Stimulated activated CD8-positive, alpha-beta memory T cell treated with anti-CD3 and anti-CD28 coated beads, Interleukin-12 subunit alpha, Interleukin-12 subunit beta, amount 100 ng/mL, for 1 hour (primary cell): ENCODE results near the gene AP2B1.

Source experiments
- DNase-seq: peaks from one replicate; pipeline ENCODE4 v3.0.0-alpha.2; 2020; ENCODE audit warnings: low read depth

Gene AP2B1

DNA sequence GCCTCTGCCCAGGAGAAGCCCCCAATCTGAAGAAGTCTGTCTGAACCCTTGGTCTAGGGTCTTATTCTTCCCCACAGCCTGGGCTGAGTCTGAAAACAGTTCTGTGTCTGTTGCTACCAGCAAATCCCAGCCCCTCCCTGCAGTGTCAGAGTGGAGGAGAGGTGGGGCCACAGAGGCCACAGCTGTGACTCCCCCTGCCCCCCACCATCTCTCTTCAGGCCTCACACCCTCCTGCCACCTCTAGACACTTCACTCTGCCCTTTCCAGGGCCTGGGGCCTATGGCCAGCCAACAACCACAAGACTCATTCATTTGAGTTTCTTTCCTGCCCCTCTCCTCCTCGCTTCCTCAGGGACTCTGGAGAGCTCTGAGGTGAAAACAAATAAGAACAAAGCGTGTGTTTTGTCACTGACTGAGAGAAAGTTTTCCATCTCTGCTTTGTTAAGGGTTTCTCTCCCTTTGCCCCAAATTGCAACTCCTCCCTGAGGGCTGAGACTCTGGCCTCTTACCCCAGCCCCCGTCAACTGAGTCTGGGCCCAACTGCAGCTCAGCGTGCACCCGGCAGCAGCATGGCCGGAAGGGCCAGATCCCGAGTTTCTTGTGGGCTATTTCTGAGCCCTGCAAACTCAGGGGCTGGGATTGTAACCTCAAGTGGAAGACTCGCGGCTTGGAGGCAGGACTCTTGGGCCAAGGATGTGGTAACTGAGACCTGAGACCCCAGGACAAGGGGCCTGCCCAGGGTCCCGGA is 186.7 kb downstream of the AP2B1 start:
- DNase-seq, result no peak

DNA sequence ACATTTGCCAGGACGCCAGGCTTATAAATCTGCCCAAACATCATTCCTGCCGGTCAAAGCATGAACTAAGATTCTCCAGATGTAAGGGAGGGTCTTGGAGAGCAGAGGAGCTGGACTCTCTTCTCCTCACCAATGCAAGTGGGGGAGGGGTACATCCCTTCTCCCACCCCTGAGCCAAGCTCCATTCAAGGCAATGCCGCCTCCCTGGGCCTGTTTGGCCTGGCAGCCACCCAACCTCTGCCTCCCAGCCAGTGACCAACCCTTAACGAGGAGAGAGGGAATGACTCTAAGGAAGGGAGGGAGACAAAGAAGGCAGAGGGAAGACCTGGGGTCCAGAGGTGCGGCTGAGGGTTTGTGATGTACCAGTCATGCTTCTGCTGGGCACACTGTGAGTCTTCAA is 187.4 kb downstream of the AP2B1 start:
- DNase-seq, result no peak

DNA sequence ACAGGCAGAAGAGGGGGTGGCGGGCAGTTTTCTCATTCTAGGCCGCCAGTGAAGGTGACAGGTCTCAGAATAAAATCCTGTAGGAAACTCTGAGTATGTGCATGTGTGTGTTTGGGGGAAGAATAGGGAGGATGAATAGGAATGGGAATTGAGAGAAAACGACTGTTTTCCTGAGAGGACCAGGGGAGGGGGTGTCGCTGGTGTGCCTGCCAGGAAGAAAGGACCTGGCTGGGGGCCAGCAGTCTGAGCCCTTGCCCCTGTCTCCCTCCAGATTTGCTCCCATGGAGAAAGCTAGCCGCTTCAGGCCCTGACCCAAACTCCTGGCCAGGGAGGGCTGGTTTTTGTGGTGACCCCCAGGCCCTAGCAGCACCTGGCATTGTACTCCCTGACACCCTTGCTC is 187.9 kb downstream of the AP2B1 start:
- no peak for DNase-seq

DNA sequence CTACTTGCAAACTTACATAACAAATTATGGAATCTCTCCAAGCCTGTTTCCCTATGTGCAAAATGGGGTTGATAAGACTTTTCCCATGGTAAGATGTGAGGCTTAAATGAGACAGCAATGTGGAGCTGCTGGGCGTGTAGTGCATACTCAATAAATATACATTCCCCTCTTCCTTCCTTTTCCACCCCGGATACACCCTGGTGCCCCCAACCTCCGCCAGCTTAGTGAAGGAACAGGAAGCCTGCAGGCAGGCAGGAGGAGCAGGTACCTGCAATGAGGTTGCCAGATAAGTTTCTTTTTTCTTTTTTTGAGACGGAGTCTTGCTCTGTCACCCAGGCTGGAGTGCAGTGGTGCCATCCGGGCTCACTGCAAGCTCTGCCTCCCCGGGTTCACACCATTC is 188.5 kb downstream of the AP2B1 start:
- no peak for DNase-seq
